GM20000 (cell line): ENCODE data around the gene GJA9.
A peak's percentile ranks its signal among the peaks of the same experiment; 100 is the strongest.

Experiments used
- DNase-seq: peaks from one replicate; pipeline ENCODE4 v3.0.0; 2012; ENCODE audit warnings: low spot score
- TF ChIP-seq, protein P1 (sequence below): IDR thresholded peaks from 2 replicates; pipeline ENCODE4 v1.5.1; 2012; ENCODE audit warnings: mild to moderate bottlenecking, control low read depth; ENCODE audit errors: extremely low read depth, missing control alignments

Gene GJA9

GRCh38 chr1:38875811-38876210 lies 5.6 kb downstream of the GJA9 start:
- TF ChIP-seq, protein P1, sequence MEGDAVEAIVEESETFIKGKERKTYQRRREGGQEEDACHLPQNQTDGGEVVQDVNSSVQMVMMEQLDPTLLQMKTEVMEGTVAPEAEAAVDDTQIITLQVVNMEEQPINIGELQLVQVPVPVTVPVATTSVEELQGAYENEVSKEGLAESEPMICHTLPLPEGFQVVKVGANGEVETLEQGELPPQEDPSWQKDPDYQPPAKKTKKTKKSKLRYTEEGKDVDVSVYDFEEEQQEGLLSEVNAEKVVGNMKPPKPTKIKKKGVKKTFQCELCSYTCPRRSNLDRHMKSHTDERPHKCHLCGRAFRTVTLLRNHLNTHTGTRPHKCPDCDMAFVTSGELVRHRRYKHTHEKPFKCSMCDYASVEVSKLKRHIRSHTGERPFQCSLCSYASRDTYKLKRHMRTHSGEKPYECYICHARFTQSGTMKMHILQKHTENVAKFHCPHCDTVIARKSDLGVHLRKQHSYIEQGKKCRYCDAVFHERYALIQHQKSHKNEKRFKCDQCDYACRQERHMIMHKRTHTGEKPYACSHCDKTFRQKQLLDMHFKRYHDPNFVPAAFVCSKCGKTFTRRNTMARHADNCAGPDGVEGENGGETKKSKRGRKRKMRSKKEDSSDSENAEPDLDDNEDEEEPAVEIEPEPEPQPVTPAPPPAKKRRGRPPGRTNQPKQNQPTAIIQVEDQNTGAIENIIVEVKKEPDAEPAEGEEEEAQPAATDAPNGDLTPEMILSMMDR: no peak

DNA sequence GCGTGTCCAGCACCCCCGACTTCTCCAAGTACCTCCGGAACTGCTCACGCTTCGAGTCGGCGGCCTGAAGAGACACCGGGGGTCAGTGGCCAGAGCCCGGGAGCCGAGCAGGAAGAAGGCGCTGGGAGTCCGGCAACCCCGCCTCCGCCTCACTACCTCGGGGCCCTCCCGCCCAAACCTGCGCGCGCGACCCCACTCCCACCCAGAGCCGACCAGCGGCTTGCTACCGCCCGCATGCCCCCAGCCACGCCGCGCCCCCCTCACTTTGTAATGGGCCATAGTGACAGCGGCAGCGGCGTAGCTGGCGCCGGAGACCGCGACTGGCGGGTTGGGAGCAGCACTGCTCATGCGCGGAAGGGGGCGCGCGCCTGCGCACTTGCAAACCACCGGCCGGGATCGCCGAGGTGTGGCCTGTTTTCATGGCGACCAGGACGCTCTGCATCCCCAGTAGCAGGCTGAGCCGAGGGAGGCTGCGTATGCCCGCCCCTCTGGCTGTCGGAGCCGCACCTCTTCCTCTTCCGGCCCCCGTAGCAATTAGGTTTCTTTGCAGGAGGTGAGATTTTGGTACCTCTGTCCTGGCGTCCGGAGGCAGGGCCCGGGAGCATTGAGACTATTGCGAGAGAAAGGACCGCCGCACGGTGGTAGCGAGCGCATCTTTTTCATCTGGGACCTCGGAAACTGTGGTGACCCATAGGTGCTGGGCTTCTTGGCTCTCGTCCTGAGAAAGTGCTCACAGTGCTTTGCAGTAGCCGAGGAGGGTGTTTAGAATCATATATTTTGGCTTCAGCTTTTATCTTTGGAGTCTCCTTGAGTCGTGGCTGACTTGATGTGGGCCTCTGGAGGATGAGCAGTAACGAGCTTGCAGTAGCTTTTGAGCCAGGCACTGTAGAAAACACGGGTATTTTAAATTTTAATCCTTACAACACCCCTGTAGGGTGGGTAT lies 8.1 kb downstream of the GJA9 start, which contains the start of gene MYCBP:
TSS of gene MYCBP (minus strand) at position 322 of the 943 bp plus-strand sequence. CDS start at position 279, 43 bp downstream.
- DNase-seq: peak; percentile 99
- TF ChIP-seq, protein P1: no peak

More at GRCh38 chr1:38875811-38876210, 5.6 kb downstream of the GJA9 start:
- DNase-seq: no peak

DNA sequence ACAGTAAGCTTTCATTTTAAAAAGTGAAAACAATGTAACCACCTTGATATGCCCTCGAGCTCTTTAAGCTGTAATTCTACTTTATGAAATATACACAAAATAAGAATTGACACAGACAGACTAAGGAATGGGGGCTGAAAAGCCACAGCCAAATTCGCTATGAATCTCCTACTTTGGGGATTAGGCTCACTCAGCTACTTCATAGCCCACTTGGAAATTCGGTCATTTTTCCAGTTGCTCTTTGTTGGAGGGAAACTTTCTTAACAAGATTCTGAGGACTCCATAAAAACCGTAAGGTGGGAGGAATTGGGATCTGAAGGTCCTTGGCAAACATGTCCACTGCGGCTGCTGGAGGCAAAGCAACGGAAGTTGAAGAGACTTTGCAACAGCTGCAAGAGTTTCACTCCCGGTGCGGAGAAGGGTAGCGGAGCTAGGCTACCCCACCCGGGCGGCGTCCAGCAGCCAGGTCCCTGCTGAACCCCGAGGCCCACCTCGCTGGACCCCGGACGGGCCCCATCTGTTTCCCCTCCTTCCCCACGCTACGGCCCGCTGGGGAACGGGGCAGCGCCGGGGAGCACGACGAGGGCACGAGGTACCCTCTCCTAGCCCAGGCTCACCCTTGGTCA lies 8.9 kb downstream of the GJA9 start:
- peak; percentile 61 for DNase-seq

DNA sequence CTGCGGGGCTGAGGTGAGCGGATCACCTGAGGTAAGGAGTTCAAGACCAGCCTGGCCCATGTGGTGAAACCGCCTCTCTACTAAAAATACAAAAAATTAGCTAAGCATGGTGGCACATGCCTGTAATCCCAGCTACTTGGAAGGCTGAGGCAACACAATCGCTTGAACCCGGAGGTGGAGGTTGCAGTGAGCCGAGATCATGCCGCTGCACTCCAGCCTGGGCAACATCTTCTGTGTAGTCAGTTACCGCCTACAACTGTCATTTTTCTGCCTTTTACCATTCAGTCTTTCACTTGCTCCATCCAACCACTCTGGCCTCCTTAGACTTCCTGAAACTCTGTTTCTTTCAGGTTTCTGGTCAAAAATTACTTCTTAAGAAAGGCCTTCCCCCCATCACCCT lies 10.4 kb downstream of the GJA9 start:
- TF ChIP-seq, protein P1: no peak
- no peak for DNase-seq

More for the DNA sequence above, 8.9 kb downstream of the GJA9 start:
- TF ChIP-seq, protein P1: no peak

- no peak for DNase-seq
- TF ChIP-seq, protein P1: no peak
These were observed 14.2 kb downstream of the GJA9 start for GRCh38 chr1:38867208-38867607.

DNA sequence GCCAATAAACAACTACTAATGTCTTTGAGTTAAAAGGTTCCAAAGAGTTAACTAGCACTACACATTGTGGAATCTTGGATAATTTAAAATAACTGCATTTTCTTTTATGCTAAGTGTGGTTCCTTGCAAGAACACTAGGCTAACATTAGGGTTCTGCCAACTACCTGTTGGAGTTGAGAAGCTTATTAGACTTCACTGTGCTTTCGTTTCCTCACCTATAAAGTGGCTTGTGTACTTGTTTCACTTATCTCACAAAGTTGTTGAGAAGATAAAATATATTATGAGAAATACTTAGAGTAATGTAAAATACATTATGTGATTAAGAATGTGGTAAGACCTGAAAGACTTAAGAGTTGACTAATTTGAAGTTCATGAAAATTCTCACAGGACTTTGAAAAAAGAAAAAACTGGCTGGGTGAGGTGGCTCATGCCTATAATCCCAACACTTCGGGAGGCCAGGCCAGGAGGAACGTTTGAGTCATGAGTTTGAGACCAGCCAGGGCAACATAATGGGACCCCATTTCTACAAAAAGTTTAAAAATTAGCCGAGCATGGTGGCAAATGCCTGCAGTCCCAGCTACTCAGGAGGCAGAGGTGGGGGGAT lies 16.2 kb downstream of the GJA9 start:
- TF ChIP-seq, protein P1: no peak
- no peak for DNase-seq

- TF ChIP-seq, protein P1: no peak
- DNase-seq: no peak
These were observed 21.0 kb downstream of the GJA9 start for GRCh38 chr1:38860454-38860795.
